Fibroblast of skin of back (primary cell): ENCODE results near the gene GGA2.
"Not testable (repeated sequence)": the region's sequence is repeated elsewhere in the genome, so short reads cannot be mapped to it uniquely, and the experiment has no call there.

Experiments used
- DNase-seq: peaks from one replicate; pipeline ENCODE4 v3.0.0-alpha.2; 2013

Gene GGA2

DNA sequence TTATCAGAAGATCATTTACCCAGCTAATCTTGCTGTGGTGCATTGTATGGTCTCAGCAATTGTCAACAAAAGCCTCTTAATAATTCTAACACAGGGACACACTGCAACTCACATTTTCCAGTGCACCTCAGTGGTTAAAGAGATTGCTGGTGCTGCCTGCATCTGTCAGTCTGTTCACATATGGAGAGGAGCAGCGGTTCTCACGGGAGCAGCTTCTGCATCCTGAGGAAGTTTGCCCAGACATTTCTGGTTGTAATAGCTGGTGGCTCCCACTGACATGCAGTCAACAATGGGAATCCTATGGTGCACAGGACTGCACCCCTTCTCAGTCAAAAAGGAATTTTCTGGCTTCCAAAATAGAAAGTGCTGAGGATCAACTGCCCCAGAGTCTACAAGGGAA, 7.8 kb downstream of the GGA2 start:
- DNase-seq = no peak

GRCh38 chr16:23501291-23501690, 9.0 kb downstream of the GGA2 start:
- DNase-seq = no peak

DNA sequence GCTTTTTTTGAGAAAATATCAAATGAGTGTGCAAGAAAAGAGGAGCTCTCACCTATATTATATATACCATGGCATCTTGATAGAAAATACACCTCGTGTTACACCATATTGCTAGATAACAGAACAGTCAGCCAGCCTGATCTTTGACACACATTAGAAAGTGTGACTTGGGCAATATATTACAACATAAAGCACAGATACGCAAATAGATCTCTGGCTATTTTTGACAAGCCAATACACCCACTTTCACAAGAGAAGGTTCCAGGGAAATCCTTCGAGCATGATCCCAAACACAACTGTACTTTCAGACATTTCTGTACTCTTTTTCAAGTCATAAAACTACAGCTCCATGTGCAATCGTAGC, 9.4 kb downstream of the GGA2 start:
- DNase-seq = no peak

DNA sequence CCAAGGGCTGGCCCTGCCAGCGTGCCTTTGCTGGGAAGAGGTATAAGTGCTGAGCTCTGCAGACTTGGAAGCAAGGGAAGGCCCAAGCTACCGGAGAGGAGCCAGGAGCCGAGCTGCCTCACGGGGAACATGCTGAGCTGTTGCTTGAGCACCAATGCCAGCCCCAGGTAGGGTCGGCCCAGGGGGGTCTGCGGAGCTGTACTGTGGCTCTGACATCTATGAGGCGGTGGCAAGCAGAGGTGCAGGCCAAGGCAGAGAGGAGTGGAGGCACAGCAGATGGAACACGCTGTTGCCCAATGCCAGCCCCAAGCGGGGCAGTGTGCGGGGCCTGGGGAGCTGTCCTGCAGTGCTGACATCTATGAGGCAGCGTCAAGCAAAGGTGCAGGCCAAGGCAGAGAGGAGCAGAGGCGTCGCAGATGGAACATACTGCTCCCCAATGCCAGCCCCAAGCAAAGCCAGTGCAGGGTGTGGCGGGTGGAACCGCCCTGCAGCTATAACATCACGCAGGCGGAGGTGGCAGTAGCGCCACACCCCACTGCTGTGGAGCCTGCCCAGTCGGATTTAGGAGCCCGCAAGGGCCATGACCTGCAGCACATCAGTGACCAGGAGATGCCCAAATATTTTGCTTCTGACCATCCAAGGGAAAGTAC, 10.0 kb downstream of the GGA2 start:
- DNase-seq = no peak

DNA sequence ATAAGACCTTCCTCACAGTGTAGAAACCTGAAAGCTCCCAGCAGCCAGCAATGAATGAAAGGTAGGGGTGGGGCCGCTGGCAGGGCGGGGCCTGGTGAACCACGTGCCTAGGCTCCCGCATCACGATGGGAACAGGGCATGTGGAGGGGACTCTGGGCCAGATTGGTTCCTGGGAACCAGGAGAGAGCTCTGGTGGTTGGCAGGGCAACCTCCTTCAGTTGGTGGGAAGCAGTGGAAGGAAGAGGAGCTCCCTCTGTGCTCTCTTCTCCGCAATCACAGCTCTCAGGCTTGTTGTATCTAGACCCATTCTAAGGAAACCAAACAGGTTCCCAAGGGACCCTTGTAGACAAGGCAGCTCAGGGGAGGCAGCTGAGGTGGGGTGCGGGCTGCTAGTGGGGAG, 10.5 kb downstream of the GGA2 start:
- no peak for DNase-seq

DNA sequence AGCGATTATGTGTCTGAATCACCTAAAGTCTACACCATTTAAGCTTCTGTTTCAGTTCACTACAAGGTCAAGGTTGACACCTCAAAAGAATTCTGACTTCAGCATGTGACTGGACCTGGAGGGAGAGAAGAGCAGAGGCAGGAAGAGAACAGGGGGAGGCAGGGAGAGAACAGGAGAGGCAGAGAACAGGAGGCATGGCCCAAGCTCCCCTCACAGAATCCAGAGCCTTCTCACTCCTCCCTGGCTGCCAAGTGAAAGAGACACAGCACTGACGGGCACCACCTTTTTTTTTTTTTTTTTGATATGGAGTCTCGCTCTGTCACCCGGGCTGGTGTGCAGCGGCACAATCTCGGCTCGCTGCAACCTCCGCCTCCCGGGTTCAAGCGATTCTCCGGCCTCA, 11.4 kb downstream of the GGA2 start:
- DNase-seq = no peak

DNA sequence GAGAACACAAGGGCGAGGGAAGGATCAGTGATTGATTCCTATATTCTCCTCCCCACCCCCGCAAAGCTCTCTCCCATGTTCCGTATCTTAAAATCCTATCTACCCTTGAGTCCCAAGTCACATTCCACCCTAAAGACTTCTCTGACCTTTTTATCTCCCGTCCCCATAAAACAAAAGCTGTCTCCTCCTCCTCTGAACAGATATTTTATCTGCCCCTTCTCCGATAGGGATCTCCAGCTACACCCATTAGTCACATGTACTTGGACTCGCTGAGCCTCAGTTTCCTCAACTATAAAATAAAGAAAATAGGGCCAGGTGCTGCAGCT, 12.8 kb downstream of the GGA2 start:
- no peak for DNase-seq

DNA sequence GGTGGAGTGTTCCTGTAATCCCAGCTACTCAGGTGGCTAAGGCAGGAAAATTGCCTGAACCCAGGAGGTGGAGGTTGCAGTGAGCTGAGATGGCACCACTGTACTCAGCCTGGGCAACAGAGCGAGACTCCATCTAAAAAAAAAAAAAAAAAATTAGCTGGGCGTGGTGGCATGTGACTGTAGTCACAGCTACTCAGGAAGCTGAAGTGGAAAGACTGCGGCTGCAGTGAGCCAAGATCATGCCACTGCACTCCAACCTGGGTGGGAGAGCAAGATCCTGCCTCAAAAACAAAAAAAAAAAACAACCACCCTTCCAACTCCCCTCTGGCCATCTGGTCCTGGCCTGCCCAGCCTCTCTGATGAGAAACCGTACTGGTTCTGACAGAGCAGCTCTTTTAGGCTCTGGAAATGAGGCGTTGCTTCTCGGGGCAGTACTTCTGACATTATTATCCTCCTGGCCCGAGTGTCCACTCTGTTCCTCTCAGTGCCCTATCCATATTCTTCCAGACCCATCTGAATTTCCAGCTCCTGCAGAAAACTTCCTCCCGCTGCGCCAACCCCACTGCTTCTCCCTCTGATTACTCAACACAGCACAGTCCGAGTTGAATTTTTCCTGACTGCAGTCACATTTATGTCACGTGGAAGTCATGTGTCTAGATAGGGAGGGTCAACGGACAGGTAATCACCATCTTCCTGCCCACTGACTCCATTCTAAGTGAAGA, 13.3 kb downstream of the GGA2 start:
- no peak for DNase-seq

DNA sequence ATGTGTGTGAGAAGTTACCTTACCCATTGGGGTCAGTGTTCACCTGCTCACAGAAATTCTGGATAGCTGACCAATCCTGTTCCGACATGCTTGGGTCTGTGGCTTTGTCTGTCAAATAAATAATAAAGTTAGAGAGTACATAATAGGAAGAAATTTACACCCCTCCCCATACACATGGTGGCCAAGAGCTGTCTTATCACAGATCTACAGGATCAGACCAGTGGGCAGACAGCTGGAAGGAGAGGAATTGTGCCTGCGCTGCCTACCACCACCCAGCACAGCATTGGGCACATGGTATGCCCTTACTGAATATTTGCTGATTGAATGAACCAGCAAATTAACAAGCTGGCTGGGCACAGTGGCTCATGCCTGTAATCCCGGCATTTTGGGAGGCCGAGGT, 14.6 kb downstream of the GGA2 start:
- no peak for DNase-seq

- no peak for DNase-seq
Measured at GRCh38 chr16:23494188-23494587, 16.1 kb downstream of the GGA2 start.

DNA sequence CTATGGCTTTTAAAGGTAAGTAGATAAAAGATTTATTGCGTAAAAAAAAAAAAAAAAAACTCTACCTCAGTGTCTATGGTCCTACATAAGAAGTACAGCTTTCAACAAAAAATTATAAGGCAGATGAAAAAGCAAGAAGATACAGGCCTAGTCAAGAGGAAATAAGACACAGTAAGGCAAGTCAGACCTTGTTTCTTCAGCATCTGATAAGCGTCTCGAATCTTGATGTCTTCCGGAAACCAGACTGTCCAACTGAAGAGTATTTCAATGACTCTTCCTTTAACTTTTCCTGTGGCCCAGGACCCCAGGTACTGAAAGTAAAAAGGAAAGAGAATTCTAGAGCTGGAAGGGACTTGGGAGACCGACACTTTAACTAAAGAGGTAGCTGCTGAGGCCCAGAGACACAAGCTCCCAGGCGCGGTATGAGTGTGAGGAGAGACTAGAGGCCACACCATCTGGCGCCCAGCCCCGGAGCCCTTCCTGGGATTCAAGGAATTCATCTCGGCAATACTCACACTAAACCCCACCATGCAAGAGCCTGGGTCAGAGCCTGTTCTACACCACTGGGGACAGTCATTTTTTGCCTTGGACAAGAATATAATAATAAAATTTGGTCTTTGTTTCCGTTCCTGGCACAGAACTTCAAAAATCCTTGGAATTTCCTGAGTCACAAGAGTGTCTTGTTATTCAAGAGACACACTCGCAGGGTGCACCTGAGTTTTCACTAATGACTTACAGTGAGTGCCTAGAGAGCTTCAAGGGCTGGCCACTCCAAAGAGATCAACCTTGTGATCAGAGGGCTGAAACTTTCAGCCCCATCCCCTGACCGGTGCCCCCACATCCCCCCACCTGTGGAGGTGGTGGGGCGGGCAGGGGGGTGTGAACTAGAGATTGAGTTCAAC, 18.6 kb downstream of the GGA2 start:
- peak; percentile 67 for DNase-seq

DNA sequence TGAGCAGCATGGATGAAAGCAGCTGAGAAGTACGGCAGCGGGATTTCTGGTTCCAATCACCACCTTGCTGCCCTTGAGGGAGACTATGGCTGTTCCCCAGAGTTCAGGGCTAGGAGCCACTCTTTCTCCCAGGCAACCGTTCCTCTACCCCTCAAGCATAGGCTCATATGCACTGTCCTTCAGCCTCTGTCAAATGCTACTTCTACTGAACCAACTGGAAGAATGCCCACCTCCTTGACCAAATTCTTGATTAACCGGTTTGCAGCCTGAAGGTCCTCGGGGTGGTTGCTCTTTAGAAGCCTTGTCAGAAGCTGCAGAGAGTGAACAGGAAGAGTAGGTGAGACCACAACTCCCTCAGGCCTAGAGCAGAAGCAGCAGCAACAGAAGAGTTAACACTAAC, 23.8 kb downstream of the GGA2 start:
- no peak for DNase-seq

- no peak for DNase-seq
Measured at GRCh38 chr16:23485841-23486240, 24.5 kb downstream of the GGA2 start.

- no peak for DNase-seq
Measured at GRCh38 chr16:23485257-23485614, 25.1 kb downstream of the GGA2 start.

GRCh38 chr16:23484510-23485256, 25.6 kb downstream of the GGA2 start:
- no peak for DNase-seq

DNA sequence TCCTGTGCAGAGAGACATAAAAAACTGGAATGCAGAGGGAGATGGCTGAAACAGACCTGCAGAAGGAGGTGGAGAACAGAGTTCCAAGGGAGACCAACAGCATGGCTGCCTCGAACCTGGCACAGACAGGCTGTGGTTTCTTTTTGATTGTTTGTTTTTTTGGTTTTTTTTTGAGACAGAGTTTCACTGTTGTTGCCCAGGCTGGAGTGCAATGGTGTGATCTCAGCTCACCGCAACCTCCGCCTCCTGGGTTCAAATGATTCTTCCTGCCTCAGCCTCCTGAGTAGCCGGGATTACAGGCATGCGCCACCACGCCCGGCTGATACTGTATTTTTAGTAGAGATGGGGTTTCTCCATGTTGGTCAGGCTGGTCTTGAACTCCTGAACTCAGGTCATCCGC, 26.8 kb downstream of the GGA2 start:
- DNase-seq = not testable (repeated sequence)

DNA sequence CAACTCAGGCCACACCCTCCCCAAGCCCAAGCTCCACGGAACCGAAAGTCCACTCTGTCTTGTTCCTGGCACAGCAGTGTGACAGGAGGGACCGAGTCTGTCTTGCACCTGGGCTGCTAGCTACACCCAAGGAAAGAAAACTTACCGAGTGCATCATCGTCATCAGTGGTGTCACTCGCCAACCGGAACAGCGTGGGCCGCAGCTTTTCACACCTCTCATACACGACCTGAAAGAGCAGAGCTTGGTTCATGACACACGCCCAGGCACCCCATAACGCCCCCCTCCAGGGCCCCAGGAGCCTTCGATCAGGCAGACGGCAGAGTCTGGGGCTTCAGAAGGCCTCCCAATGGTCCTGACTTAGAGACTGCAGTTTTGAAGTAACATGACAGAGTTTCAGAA, 27.5 kb downstream of the GGA2 start:
- no peak for DNase-seq

DNA sequence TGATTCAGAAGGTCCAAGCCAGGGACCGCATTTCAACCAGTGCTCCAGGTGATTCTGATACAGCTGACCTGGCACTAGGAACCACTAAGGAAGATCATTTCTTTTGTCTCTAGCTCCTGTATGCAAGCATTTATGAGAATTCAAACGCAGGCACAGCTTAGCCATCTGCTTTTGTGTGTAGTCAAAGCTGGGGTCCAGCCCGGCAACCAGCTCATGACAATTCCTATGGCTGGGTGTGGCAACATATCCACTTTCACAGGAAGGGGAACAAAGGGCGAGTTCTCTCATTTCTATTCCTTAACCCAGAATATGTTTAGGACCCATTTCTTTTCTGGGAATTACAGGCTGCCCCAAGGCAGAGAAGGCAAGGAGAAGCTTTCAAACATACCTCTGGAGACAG, 30.0 kb downstream of the GGA2 start:
- DNase-seq = no peak

- DNase-seq = no peak
Measured at GRCh38 chr16:23479138-23479537, 31.2 kb downstream of the GGA2 start.

- no peak for DNase-seq
Measured at GRCh38 chr16:23478566-23478965, 31.7 kb downstream of the GGA2 start.

GRCh38 chr16:23476289-23476688, 34.0 kb downstream of the GGA2 start:
- no peak for DNase-seq

GRCh38 chr16:23469814-23470213, 40.5 kb downstream of the GGA2 start:
- DNase-seq = peak; percentile 34
